ENCODE measurements around the gene ABCC8. TPM values are rescaled to one million over a fixed set of nuclear protein-coding genes. Genes with fewer than 3 reads are reported as not detected.

Gene ABCC8
- total and polyA plus RNA-seq, 9 of the 15 experiments (the other 6 are each of a cell fraction or from before 2014, with no cell fraction given), result not detected

GRCh38 chr11:17468122-17468521 lies 8.5 kb downstream of the ABCC8 start:
- Histone ChIP-seq H3K9ac (ENCODE audit: insufficient read depth in 1 of 2, low read depth in 2 of 2, low read length in 2 of 2) (no peak overlapping the region), H3K27ac (ENCODE audit: extremely low read depth, low read depth, low read length) (no peak overlapping the region), H3K9me1 (ENCODE audit: control insufficient read depth, insufficient read depth, low read length) (no peaks in the 10 kb centered on the region), H3K4me3 (no peak overlapping the region), H3K36me3 (ENCODE audit: control insufficient read depth, insufficient read depth, low read length) (no peaks in the 10 kb centered on the region), H3K4me1 (replicated peaks in 1 of 2; ENCODE audit: control insufficient read depth in 2 of 2, insufficient read depth in 2 of 2, low read length in 2 of 2) (peaks cover 0 to 5% of the 10 kb centered on the region in 2 experiments; a peak in 3 of 5 replicates), H2AFZ (ENCODE audit: low read depth, low read length) (no peak overlapping the region), H4K20me1 (replicated peaks; ENCODE audit: control insufficient read depth, insufficient read depth, low read length) (no peaks in the 10 kb centered on the region), H3K9me3 (replicated peaks; ENCODE audit: control insufficient read depth, insufficient read depth, low read depth, low read length) (no peaks in the 10 kb centered on the region), H3K27me3 (ENCODE audit: control insufficient read depth in 2 of 2, insufficient read depth in 2 of 2, low read length in 2 of 2) (peaks cover 0 to 15% of the 10 kb centered on the region in 2 experiments; a peak in 2 of 5 replicates), H3K79me2 (ENCODE audit: control insufficient read depth, insufficient read depth, low read length) (no peaks in the 10 kb centered on the region), H3K4me2 (ENCODE audit: insufficient read depth, low read length) (no peak overlapping the region)
- FAIRE-seq, result no peak
- no TSS peak for BruUV-seq (replicated peaks)
- CTCF ChIA-PET (ENCODE audit: low intra/inter-chr PET ratio), result no interaction called here
- in situ Hi-C loops (cut with MboI) (no loop called here), intact Hi-C loops (cut with micrococcal nuclease) (no loop called here)
- POLR2A ChIA-PET, result interaction anchor here (1.0 kb wide), 1 partner anchor 21 kb away, joined by 3 read pairs; no protein-coding TSS in a partner anchor
- no peak for DNase-seq (ENCODE audit: extremely low read depth in 1 of 4, low spot score in 3 of 4)
- no peak for ATAC-seq
- 0% methylated on average over 4 of the region's 4 CpGs for WGBS (ENCODE audit: insufficient coverage, low coverage, missing lambda C conversion rate)
- no peak for TF ChIP-seq SAP30 (IDR thresholded peaks at IDR 0.05; ENCODE audit: borderline replicate concordance, insufficient read depth, low read depth, low read length, poor library complexity, severe bottlenecking)
- no peak for TF ChIP-seq ERF (CRISPR knock-in tag; IDR thresholded peaks at IDR 0.05)
- no peak for TF ChIP-seq EHMT2 (IDR thresholded peaks at IDR 0.05)
- no peak for TF ChIP-seq ZNF778 (CRISPR knock-in tag; IDR thresholded peaks at IDR 0.05)
- TF ChIP-seq XRCC5 (IDR thresholded peaks at IDR 0.05; ENCODE audit: low read depth, low read length), result no peak
- TF ChIP-seq EP300 (IDR thresholded peaks at IDR 0.05; ENCODE audit: low read length), result no peak
- TF ChIP-seq CREB3 (tag; conservative IDR thresholded peaks at IDR 0.05; ENCODE audit: low read depth), result no peak
- no peak for TF ChIP-seq NR2C2 (CRISPR knock-in tag; IDR thresholded peaks at IDR 0.05)
- no peak for TF ChIP-seq NR2C2 (tag; IDR thresholded peaks at IDR 0.05)
- no peak for TF ChIP-seq SFPQ (IDR thresholded peaks at IDR 0.05; ENCODE audit: low read depth, low read length)
- no peak for TF ChIP-seq ID3 (CRISPR knock-in tag; IDR thresholded peaks at IDR 0.05)
- TF ChIP-seq ID3 (tag; IDR thresholded peaks at IDR 0.05), result no peak
- no peak for TF ChIP-seq FOXP4 (CRISPR knock-in tag; IDR thresholded peaks at IDR 0.05; ENCODE audit: borderline replicate concordance)
- TF ChIP-seq HEY1 (CRISPR knock-in tag; IDR thresholded peaks at IDR 0.05; ENCODE audit: borderline replicate concordance), result no peak
- no peak for TF ChIP-seq ZNF175 (CRISPR knock-in tag; IDR thresholded peaks at IDR 0.05; ENCODE audit: low read depth)
- TF ChIP-seq YY1 (IDR thresholded peaks at IDR 0.05; ENCODE audit: borderline replicate concordance in 1 of 3, control insufficient read depth in 1 of 3, extremely low read depth in 1 of 3, insufficient read depth in 3 of 3, insufficient read length in 1 of 3, insufficient replicate concordance in 2 of 3, low read depth in 1 of 3, low read length in 2 of 3), result no peak
